ENCODE data around the gene COG5. TPM values are rescaled to one million over a fixed set of nuclear protein-coding genes. Genes with fewer than 3 reads are reported as not detected.

COG5 gene
- total RNA-seq, 2 donors from 2014 or later: 42.8 to 57.8 TPM

- no peak for DNase-seq
- no peak for ATAC-seq
- intact Hi-C loops (cut with DNase I): loop anchor here in 1 of 2 donors (5.0 kb wide), 1 partner anchor 63 kb away; no protein-coding TSS in a partner anchor
Observed at GRCh38 chr7:107219563-107220244, 344.0 kb downstream of the COG5 start.

- ATAC-seq (no peak), DNase-seq (no peak)
- intact Hi-C loops (cut with DNase I): no loop called here
Observed at GRCh38 chr7:107213945-107214344, 349.8 kb downstream of the COG5 start.

GRCh38 chr7:107213193-107213788 lies 350.4 kb downstream of the COG5 start:
- ATAC-seq: peak; percentile 61 to 81
- intact Hi-C loops (cut with DNase I): no loop called here
- peak; percentile 36 for DNase-seq

DNA sequence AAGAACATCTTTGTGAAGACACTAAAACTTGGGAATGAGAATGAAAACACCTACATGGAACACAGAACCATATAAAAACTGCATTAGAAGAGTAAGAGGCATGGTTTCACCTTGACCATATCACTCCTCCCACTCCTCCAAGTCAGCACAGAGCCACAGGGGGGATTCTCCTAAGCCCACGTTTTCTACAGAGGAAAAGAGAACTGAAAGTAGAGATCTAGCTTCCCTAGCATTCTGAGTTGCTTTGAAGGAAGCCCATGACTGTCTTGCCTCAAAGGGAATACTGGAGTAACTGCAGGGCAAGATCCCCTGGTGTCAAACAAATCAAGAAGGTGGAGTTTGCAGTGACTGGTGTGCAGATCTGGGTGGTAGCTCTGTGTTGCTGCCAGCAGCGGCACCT lies 351.0 kb downstream of the COG5 start:
- intact Hi-C loops (cut with DNase I): no loop called here
- DNase-seq (no peak), ATAC-seq (no peak)

DNA sequence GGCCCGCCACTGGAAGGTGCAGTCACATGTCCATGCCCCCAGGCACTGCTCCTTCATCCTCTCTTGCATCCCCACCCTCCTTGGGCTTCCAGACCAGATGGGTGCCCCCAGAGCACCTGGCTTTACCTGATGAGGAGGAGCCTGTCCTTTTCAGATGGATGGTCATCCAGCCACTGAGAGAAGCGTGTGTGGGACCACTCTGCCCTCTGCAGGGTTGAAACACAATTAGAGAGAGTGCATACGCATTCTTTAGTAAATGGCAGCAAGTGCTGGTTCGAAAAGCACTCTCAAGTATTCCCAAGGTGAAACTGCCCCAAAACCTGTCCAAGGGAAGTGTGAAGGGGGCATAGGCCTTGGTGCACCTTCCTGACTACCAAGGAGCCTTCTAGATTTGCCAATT lies 353.3 kb downstream of the COG5 start:
- intact Hi-C loops (cut with DNase I): no loop called here
- DNase-seq: no peak

DNA sequence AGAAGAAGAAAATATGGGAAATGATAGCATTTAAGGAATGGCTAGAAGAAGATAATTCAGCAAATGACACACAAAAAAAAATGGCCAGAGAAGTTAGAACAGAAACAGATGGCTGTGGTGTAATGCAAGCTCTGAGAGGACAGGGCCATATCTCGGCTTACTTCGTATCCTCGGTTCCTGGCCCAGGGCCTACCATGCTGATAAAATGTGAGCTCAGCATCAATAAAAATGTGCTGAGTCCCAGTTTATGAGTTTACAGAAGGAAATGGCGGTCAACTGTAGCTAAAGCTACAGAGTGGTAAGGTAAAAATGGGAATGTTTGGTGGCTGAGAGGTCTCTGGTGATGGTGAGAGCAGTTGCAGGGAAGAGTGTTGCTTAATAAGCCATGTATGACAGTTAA lies 354.2 kb downstream of the COG5 start:
- intact Hi-C loops (cut with DNase I): loop anchor here in 1 of 2 donors (10.0 kb wide), 2 partner anchors 255 to 355 kb away; partner anchors contain the start of genes COG5 and DUS4L
- DNase-seq (no peak), ATAC-seq (no peak)

More for the DNA sequence above, 353.3 kb downstream of the COG5 start:
- no peak for ATAC-seq

DNA sequence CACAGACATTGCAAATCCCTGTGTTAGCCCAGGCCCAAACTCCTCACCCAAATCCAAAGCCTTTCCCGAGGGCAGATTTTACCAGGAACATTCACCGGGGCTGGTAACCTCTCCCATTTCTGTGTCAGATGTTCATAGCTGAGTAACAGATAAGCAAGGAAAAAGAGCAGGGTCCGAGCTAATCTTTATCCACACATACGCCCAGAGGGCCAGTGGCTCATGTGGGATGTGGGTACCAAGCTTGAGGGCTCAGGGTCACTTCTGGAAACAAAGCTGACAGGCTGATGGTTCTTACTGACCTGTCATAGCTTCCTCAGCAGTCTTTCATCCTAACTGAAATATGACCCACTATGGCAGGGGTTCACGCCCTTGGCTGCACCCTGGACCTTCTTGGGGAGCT lies 355.2 kb downstream of the COG5 start:
- intact Hi-C loops (cut with DNase I): loop anchor here in 1 of 2 donors (10.0 kb wide), 2 partner anchors 256 to 356 kb away; partner anchors contain the start of genes COG5 and DUS4L
- DNase-seq (no peak), ATAC-seq (no peak)

GRCh38 chr7:107208024-107208521 lies 355.6 kb downstream of the COG5 start:
- DNase-seq: no peak

DNA sequence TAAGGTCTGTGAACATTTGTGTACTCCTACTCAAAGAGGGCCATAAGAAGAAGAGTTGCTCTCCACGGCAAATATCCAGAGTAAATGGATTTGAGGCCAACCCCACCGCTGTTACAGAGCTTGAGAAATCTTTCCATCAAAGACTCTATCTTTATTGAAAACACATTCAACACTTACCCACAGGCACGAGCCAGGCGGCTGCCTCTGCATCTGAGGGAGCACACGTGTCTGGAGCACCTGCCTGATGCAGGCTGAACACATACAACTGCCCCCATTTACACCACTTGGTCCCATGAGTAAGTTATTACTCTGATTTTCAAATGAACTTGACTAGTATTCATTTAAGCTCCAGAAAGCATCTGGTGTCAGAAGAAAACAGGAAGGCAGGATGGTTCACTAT lies 356.3 kb downstream of the COG5 start:
- ATAC-seq (no peak), DNase-seq (no peak)
- intact Hi-C loops (cut with DNase I): loop anchor here in 1 of 2 donors (10.0 kb wide), 2 partner anchors 257 to 357 kb away; partner anchors contain the start of genes COG5 and DUS4L

More at GRCh38 chr7:107208024-107208521, 355.6 kb downstream of the COG5 start:
- intact Hi-C loops (cut with DNase I): loop anchor here in 1 of 2 donors (10.0 kb wide), 2 partner anchors 257 to 357 kb away; partner anchors contain the start of genes COG5 and DUS4L
- peak; percentile 50 to 56 for ATAC-seq

DNA sequence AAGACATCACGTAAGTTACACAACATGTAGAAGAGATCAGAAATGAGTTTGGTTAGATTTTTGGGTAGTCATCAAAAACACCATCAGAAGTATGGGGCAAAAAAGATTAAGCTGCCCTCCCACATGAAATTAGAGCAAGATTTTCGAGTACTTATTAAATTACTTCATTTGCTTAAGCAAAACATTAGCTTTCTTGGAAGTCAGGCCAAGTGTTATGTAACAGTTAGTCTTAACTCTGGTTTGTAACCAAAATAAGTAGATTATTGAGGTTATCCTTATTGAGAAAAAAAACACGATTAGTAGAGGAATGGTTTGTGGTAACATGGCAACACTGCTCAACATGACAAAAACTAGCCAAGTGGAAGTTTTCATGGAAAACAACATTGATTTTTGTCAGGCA lies 357.0 kb downstream of the COG5 start:
- ATAC-seq (no peak), DNase-seq (no peak)
- intact Hi-C loops (cut with DNase I): loop anchor here in 1 of 2 donors (10.0 kb wide), 2 partner anchors 258 to 358 kb away; partner anchors contain the start of genes COG5 and DUS4L

- ATAC-seq (no peak), DNase-seq (no peak)
- intact Hi-C loops (cut with DNase I): loop anchor here in 1 of 2 donors (10.0 kb wide), 2 partner anchors 259 to 359 kb away; partner anchors contain the start of genes COG5 and DUS4L
Observed at GRCh38 chr7:107206136-107206535, 357.6 kb downstream of the COG5 start.

- no peak for DNase-seq
- no peak for ATAC-seq
- intact Hi-C loops (cut with DNase I): loop anchor here in 1 of 2 donors (10.0 kb wide), 2 partner anchors 261 to 361 kb away; partner anchors contain the start of genes COG5 and DUS4L
Observed at GRCh38 chr7:107203607-107204006, 360.1 kb downstream of the COG5 start.

- ATAC-seq (peak; percentile 77 to 84), DNase-seq (no peak)
- intact Hi-C loops (cut with DNase I): loop anchor here in 1 of 2 donors (10.0 kb wide), 2 partner anchors 263 to 363 kb away; partner anchors contain the start of genes COG5 and DUS4L
Observed at GRCh38 chr7:107201795-107202450, 361.8 kb downstream of the COG5 start.

- intact Hi-C loops (cut with DNase I): loop anchor here in 1 of 2 donors (10.0 kb wide), 1 partner anchor 528 kb away; no protein-coding TSS in a partner anchor
- no peak for ATAC-seq
- no peak for DNase-seq
Observed at GRCh38 chr7:107196834-107197610, 366.7 kb downstream of the COG5 start.

DNA sequence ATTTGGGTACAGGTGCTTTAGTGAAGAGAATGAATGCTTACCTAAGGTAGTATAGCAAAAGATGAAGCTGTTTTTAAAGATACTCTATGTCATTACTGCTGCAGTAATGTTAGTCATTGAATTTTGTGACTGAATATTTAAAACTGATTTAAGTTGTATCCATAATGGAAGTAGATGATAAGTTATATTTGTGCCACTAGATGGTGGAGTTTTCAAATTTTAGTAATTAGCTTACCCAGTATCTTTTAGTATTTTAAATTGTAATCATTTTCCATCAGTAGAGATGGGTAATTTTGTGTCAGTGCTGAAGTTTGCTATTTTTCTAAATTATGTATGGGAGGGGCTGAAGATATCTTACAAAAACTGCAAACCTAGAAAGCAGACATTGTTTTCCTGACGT lies 369.7 kb downstream of the COG5 start:
- ATAC-seq (no peak), DNase-seq (no peak)
- intact Hi-C loops (cut with DNase I): loop anchor here in 1 of 2 donors (10.0 kb wide), 1 partner anchor 531 kb away; no protein-coding TSS in a partner anchor

DNA sequence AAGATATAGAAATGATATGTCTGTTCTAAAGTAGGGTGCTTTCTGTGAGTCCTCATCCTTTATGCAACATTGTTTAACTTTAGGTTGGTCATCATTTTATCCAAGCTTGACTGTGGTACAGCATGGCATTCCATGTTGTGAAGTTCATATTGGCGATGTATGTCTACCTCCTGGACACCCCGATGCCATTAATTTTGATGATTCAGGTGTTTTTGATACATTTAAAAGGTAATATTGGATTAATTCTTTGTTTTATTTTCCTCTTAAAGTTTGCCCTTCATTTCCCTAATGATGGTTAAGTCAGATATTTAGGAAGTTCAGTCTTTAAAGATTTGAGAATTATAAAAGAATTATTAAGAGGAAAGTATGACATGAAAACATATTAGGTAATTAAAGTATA lies 373.6 kb downstream of the COG5 start:
- intact Hi-C loops (cut with DNase I): loop anchor here in 1 of 2 donors (10.0 kb wide), 1 partner anchor 535 kb away; no protein-coding TSS in a partner anchor
- ATAC-seq (no peak), DNase-seq (no peak)

DNA sequence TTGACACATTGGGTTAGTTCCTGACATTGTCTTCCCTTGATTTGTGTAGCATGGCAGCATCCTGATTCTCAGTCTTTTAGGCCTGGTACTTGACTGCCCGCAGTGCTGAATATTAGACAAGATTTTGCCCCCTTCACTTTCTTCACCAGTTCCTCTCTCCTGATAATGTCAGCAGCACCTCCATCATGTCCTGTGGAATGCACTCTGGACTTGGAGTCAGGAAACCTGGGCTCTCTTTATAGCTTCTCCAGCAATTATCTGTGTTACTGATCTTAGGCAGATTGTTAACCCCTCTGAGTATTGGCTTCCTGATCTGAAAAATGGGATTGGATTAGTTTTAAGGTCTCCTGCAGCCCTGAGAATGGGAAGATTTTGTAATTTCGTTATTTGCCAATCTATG lies 375.9 kb downstream of the COG5 start:
- intact Hi-C loops (cut with DNase I): no loop called here
- DNase-seq: no peak
- ATAC-seq: no peak

- intact Hi-C loops (cut with DNase I): no loop called here
- ATAC-seq (no peak), DNase-seq (no peak)
Observed at GRCh38 chr7:107186240-107186639, 377.5 kb downstream of the COG5 start.
